Measurements from ENCODE around the gene ADAM10.

GRCh38 chr15:58539548-58539947, 210.0 kb downstream of the ADAM10 start:
- TF ChIP-seq CTCF (IDR thresholded peaks at IDR 0.05) (no peak), POLR2A (IDR thresholded peaks at IDR 0.05) (no peak)
